GM21526 (cell line): ENCODE results near the gene PAFAH1B2.
"Not testable (repeated sequence)": the region's sequence is repeated elsewhere in the genome, so short reads cannot be mapped to it uniquely, and the experiment has no call there.

Experiments used
- ATAC-seq: cut with Tn5 transposase; IDR thresholded peaks from one replicate; pipeline ENCODE4 v1.9.1; 2021; ENCODE audit warnings: moderate library complexity; ENCODE audit not compliant: unreplicated experiment, low FRiP score

The PAFAH1B2 gene

DNA sequence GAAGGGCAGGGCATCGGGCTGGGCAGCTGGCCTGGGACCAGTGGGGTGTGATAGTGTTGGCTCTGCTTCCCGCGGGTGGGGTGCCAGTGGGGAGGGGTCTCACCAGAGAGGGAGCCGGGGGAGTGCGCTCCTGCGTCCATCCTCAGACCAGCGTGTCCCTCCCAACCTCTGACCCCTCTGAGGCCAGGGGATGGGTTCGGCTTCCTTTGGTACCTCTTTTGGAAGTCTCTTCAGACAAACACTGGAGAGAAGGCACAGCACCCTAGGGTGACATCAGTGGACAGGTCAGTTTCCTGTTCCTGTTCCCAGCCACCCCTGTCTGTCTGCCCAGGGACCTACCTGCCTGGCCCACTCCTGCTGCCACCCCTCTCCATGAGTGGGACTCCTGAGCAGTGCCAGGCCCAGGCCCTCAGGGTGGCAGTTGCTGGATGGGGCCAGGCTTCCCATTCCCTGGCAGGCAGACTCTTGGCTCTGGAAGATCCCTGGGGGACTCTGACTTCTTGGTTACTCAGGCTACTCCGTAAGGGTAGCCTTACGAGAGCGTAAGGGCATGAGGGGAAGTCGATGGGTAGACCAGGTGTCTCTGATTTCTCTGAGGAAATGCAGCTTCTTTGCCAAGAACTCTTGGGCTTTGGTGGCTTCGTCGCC, 57.7 kb downstream of the PAFAH1B2 start:
- ATAC-seq = no peak

DNA sequence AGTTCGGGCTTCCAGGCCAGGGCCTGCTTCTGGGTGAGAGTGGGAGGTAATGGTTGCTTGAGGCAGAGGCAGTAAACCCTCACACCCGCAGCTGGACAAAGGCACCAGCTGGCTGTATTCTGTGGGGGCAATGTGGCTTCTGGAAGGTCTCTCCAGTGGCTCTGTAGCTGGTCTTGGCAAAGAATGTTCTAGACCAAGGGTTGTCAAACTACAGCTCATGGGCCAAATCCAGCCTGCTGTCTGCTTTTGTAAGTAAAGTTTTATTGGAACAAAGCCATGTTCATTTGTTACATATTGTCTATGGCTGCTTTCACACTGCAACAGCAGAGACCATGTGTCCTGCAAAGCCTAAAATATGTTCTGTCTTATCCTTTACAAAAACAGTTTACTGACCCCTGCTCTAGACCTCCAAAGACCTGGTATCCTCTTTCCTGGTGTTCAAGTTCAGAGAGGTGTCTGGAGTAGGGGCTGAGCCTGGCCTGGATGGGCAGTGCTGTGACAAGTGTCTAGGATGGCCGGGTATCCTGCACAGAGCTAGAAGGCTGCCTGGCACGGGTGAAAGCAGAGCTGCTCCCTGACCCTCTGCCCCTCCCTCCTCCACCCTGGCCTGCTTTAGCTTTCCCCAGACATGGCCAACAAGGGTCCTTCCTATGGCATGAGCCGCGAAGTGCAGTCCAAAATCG, 58.4 kb downstream of the PAFAH1B2 start:
- no peak for ATAC-seq

DNA sequence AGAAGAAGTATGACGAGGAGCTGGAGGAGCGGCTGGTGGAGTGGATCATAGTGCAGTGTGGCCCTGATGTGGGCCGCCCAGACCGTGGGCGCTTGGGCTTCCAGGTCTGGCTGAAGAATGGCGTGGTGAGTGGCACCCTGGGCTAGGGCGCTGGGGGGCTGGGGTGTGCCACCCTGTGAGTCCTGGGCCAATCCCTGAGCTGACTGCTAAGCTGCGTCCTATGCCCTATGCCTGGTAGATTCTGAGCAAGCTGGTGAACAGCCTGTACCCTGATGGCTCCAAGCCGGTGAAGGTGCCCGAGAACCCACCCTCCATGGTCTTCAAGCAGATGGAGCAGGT, 59.0 kb downstream of the PAFAH1B2 start:
- no peak for ATAC-seq

DNA sequence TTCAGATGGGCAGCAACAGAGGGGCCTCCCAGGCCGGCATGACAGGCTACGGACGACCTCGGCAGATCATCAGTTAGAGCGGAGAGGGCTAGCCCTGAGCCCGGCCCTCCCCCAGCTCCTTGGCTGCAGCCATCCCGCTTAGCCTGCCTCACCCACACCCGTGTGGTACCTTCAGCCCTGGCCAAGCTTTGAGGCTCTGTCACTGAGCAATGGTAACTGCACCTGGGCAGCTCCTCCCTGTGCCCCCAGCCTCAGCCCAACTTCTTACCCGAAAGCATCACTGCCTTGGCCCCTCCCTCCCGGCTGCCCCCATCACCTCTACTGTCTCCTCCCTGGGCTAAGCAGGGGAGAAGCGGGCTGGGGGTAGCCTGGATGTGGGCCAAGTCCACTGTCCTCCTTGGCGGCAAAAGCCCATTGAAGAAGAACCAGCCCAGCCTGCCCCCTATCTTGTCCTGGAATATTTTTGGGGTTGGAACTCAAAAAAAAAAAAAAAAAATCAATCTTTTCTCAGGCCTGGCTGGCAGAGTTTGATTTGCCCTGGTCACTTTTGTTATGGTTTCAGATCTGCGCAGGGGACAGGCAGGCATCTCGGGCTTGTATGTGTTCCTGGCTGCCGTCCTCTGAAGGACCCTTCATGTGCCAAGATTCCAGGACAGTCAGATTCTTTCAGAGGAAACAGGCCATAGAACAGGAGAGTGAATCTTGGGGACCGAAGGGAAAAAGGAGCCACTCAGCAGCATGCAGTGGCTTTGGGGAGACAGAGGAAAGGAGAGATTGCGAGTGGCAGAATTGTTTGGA, 60.4 kb downstream of the PAFAH1B2 start:
- no peak for ATAC-seq

DNA sequence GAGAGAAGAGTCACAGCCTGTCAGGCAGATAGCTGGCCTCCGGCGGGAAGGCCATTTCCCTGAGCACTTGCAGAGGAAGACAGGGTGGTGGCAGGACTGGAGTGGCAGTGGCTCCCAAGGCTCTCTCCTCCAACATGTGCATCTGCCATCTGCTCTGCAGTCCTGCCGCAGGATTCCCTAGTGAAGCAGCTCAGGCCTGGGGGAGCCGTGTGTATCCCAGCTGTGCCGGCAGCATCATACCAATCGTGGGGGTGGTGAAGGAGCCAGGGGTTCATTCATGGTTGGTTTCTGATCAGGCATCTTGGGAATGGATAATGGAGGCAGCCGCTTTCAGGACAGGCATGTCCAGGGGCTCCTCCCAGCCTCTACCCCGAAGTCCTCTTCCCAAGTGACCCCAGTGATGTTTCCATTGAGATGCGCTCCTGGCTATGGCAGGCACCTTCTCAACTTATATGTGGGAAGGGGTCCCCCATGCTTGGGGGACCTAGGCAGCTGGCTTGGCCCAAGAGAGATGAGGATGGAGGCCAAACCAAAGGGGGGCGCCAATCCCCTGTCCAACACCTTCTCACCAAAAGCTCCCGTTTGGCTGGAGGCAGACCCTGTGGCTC, 61.2 kb downstream of the PAFAH1B2 start:
- no peak for ATAC-seq

DNA sequence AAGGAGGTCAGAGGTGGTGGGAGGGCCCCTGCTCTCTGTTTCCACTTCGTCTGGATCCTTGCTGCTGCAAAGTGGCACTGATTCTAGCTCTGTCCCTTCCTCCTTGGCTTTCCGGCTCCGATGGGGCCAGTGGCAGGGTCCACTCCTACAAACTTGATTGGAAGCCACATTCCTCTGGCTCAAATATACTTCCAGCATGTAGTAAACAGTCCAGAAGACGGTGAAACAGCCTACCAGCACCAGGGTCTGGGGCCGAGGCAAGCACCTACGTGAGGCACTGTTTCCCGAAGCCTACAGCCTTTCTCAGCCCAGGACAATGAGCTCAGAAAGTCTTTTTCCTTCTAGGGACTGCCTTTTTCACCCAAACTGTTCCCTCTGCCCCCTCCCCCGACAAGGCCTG, 62.0 kb downstream of the PAFAH1B2 start:
- ATAC-seq = not testable (repeated sequence)

DNA sequence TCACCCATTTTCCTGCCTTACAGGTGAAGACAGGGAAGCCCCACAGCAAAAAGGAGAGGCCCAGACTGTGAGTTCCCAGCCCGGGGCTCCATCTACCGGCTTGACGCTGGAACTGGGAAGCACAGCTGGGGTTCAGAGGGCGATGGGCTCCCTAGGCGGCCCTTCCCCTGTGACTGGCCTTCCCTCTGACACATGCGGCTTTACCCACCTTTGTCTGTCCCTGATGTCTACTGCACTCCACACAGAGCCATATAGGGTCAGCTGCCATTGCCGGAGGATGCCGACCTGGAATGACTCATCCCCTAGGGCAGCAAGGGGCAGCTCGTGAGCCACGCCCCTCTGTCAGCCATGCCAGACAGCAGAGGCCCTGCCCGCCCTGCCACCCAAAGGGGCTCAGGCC, 62.8 kb downstream of the PAFAH1B2 start:
- ATAC-seq = not testable (repeated sequence)

DNA sequence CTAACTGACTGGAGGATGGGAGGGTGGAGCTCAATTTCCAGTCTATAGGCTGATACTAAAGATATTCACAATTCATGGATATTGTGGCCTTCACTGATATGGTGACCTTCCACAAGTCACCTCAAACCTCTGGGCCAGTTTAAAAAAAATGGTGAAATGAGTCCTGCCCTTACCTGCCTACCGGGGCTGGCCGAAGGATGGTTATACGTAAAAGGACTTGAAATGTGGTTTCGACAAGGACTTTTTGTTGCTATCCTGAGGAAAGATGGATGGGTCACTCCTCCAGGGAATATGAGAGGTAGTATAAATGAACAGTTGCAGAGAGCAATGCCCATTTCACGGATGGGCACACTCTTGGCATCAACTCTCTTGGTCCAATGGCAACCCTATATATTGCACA, 63.4 kb downstream of the PAFAH1B2 start:
- not testable (repeated sequence) for ATAC-seq

DNA sequence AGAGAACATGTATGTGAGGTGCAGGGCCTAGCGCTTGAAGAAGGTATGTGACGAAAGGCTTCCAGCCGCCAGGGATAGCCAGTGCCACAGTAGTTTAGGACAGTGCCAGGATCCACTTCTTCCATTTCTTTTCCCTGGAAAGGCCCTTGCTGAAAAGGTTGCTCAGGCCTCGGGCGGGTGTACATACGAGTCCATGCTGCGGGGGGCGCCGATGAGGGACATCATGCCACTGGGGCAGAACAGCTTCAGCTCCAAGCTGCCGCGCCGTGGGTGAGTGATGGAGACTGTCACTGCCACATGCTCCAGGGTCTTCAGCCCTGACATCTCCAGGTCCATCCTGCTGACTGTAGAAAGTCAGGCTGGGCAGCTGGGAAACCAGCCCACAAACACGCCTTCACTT, 64.6 kb downstream of the PAFAH1B2 start:
- not testable (repeated sequence) for ATAC-seq

DNA sequence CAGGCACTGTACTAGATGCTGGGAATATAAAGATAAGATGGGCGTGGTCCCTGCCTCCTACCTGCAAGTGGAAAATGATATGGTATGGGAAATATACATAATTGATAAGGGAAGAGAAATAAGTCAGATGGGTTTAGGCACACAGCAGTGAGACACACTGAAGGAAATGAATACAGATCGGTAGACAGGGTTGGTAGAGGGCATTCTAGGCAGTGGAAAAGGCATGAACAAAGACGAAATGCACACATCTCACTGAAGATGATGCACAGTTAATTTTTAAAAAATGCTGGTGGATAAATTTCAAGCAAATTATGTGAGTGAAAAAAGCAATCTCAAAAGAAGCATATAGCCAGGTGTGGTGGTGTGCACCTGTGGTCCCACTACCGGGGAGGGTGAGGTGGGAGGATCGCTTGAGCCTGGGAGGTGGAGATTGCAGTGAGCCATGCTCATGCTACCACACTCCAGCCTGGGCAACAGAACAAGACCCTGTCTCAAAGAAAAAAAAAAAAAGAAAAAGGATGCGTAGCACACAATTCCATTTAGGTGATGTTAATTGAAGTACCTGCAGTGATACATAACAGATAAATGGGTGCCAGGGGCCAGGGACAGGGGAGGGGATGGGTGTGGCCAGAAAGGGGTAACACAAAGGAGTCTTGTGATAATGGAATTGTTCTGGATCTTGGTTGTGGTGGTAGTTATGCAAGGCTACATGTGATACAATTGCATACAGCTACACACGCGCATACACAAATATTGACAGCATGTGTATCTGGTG, 65.5 kb downstream of the PAFAH1B2 start:
- ATAC-seq = not testable (repeated sequence)

DNA sequence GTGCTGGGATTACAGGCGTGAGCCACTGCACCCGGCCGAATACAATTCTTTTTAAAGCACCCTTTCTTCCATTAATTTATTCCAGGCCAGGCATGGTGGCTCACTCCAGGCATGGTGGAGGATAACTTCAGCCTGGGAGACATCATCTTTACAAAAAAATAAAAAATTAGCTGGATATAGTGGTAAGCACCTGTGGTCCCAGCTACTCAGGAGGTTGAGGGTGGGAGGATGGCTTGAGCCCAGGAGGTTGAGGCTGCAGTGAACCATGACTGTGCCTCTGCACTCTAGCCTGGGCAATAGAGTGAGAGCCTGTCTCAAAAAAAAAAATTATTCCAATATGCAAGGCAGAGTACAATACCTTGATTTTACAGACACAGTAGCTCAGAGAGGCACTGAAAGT, 66.5 kb downstream of the PAFAH1B2 start:
- ATAC-seq = no peak

DNA sequence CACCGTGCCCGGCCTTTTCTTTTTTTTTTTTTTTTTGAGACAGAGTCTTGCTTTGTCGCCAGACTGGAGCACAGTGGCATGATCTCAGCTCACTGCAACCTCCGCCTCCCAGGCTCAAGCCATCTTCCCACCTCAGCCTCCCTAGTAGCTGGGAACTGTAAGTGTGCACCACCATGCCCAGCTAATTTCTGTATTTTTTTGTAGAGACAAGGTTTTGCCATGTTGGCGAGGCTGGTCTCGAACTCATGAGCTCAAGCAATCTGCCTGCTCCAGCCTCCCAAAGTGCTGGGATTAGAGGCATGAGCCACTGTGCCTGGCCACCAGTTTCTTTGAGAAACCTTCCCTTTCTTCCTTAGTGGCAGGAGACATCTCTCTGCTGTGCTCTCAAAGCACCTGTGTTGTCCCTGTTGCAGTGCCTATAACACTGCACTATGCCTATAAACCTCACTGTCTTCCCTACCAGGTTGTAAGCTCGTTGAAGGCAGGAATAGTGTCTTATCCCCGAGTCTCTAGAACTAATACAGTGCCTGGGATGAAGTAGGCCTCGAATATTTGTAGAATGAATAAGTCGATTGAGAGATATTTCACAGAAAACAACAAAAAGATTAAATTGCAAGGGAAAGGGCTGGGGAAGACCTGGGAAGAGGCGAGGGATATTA, 68.7 kb downstream of the PAFAH1B2 start:
- ATAC-seq = no peak

DNA sequence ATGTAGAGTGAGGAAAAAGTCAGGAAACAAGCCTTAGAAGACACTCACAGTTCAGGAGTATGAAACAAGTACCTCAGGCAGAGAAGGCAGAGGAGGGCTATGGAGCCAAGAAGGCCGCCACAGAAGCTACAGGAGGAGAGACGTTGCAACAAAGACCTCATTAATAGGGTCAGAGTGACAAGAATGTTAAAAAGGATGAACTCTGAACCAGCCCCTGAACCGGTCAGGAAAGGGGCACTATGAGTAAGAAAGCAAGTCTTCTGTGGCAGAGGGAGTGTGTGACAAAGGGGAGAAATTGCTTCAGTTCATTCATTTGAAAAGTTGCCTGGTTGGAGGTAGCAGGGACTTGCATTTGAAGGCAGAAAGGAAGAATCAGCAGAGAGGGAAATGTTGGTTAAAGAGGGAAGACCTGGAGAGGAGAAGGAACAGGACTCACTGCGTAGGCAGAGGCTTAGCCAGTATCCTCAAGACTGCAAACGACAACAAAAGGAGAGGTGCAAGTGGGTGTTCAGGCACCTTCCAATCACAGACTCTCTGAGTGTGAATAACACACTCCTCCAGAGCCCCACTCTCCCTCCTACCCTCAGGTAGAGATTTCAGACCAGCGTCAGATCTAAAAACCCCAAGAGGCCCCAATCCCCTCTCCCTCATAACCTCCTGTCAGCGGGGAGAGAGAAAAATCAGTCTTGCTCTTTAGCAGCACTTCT, 70.5 kb downstream of the PAFAH1B2 start:
- no peak for ATAC-seq

DNA sequence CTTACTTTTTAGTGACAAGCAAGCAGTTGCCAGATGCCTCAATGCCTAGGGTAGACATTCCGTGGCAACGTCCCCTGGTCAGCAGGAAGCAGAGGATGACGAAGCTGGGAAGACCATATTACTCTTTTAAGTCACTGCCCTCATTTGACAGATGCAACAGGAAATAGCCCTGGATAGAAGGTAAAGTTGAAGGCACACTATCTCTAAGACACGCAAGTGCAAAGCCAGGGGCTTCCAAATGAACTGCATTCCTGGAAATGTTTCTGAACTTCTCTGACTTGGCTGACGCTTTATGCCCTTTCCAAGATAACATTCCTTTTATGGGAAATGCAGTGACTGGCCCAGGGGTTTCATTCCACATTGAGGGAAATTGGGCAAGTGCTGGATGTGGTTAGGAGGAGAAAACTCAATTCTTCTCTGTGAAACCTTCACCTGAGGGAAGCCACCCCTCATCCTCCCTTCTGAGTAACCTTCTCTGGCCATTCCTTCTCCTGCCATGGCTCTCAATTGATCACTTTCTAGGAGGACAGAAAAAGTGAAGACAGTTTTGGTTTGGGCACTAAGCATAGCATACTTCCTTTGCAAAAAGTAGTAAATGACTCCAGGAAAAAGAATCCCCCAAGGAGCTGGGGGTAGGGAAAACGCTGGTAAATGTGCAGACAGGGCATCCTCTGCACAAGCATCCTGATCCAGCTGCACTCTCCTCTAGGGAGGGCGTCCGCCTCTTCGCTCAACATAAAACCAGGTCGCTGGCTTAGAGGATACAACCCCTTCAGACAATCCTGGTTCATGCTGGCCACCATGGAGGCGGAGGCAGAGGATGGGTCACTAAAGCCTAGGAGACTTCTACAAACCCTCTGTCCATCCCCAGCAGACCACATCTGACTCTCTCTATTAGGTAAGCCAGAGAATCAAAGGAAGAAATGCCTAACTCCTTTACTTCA, 73.3 kb downstream of the PAFAH1B2 start:
- ATAC-seq = no peak

DNA sequence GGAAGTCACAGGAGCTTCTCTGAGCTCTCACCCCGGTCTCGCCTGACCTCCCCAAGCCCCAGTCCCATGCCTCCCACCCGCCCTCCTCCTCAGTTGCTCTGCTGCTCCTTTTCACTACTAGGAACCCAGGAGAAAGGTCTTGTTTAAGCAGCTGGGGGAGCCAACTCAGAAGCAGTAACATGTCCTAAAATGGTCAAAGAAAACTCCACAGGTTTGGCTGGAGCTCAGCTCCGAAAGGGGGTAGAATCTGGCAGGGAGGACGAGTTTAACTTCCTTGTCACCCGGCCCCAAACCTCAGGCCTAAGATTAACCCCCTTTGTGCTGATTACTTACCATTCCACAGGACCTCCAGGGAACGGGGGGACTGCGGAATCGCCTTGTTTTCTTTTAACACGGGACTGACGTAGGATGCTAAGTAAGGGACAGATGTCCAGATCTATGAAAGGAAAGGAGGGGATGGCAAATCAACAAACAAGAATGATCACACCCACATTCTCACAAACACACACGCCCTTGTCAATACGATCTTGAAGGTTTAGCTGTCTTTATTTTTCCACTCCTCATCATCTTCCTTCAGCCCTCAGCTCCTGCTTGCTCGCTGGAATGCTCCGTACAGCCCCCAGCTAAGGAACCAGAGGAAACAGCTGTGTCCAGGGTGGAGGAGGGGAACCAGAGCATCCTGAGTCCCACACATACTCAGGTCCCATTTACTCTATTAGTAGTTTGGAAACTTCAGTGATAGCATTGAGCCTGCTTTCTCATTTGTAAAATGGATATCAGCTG, 74.2 kb downstream of the PAFAH1B2 start:
- ATAC-seq = no peak

DNA sequence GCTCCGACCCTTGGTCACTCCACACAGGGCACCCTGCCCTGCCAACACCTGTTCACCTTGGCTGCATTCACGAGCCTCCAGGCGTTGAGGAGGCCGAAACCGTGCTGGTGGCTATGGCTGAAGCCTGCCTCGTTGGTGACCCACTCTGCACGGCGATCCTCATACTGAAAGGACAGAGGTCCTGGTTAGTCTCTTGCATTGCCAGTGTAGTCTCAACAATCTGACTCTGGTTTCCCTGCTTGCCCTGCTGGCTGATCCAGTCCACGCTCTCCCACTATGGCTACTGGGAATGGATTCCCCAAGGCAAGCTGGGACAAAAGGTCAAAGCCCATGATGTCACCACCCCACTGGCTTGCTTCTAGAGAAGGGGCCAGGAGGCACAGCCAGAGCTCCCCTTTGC, 74.9 kb downstream of the PAFAH1B2 start:
- no peak for ATAC-seq

DNA sequence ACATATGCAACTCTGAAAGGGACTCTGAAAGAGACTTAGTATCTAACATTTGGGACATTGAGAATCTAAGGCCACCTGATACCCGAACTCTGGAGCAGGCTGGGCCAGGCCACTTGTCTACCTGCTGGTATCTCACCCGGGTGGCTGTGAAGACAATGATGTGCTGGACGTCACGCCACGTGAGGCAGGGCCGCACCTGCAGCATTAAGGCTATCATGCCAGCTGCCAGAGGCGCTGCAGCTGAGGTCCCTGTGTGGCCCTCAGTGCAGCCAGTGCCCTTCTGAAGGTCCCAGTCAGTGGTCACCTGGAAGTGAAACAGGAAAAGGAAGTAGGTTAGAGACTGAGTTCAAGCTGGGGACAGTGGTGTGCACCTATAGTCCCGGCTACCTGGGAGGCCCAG, 75.4 kb downstream of the PAFAH1B2 start:
- ATAC-seq = no peak

DNA sequence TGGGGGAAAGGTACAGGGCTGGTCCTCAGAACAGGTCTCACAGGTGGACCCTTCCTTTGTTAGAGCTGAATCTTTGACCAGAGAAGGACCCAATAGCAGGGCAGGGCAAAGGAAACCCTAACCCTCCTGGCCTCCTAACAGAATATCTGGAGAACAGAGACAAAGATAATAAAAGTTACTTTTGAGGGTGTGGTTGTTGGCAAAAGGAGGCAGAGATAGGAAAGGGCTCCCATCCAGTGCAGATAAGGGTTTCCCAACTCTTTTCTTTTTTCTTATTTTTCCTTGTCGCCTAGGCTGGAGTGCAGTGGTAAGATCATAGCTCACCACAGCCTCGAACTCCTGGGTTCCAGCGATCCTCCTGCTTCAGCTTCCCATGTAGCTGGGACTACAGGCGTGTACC, 75.9 kb downstream of the PAFAH1B2 start:
- no peak for ATAC-seq
